Stimulated activated naive CD8-positive, alpha-beta T cell treated with anti-CD3 and anti-CD28 coated beads, Interleukin-15, Interleukin-2, amounts not matched to agents 100 U/mL and 50 U/mL, for 24 hours (primary cell): ENCODE measurements around the gene MRPL49.
"Not testable (repeated sequence)": the region's sequence is repeated elsewhere in the genome, so short reads cannot be mapped to it uniquely, and the experiment has no call there.

Source experiments
- ATAC-seq: fragments of 150-1000 bp; cut with Tn5 transposase; one replicate; pipeline ENCODE4 v1.10.0; 2021
- DNase-seq: peaks from one replicate; pipeline ENCODE4 v3.0.0; 2021

Gene MRPL49

DNA sequence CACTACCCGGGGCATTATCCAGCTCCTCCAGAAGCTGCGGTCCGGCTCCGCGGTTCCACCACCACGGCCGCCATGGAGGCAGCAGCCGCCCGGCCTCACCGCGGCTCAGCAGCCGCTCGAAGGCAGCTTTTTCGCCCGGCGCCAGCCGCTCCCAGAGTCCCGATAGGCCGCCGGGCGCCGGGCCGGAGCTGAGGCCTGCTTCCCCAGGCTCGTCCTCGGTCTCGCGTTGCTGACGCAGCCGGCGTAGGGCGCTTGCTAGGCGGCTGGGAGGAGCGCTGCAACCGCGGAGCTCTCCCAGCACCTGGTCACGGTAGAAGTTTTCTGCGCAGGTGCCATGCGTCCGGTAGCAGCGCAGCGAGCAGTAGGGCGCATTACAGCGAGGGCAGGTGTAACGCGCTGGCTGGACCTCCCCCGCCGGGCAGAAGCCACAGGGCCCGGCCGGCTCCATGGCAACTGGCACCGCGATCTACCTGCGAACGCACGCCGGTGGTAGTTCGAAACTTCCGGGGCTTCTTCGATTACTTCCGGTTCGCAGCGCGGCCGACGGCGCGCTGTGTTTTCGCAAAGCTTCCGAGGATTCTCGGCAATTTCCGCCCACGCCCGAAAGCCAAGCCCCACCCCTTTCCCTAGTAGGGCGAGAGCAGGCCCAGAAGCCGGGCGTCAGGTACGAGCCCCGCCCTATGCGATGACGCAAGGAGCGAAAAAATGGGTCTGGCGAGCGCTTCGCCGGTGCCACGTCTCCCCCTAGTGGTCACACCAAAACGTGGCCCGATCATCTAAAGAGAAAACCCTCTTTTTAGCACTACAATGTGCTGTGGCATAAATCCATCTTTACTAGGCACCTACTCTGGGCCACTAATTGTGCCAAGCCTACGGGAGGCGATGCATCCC, 4.7 kb upstream of the MRPL49 start, which contains the start of gene ZNHIT2:
TSS of gene ZNHIT2 (minus strand) at position 496 of the 891 bp plus-strand sequence. CDS start at position 448, 48 bp downstream.
- peak; percentile 100 for DNase-seq

DNA sequence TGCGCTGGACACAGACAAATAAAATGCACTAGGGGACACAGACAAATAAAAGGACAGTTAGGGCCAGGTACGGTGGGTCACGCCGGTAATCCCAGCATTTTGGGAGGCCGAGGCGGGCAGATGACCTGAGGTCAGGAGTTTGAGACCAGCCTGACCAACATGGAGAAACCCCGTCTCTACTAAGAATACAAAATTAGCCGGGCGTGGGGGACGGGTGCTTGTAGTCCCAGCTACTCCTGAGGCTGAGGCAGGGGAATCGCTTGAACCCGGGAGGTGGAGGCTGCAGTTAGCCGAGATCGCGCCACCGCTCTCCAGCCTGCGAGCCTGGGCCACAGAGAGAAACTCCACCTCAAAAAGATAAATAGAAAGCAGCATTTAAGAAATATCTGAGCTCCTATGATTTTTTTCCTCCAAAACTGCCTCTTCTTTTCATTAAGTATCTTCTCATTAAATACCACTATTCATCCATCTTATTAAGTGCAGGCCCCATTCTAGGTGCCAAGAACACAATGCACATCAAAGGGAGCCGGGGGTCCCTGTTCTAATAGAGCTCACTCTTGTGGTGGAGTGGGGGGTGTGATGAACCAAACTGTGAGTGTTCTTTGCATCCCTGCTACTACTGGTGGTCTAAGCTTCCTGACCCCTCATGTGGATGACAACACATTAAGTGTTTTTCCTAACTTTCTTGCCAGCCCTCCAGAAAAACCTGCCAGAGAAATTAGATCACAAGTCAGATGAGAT, 3.9 kb upstream of the MRPL49 start:
- ATAC-seq, result no peak
- DNase-seq, result no peak

More for the DNA sequence above, 4.7 kb upstream of the MRPL49 start, which contains the start of gene ZNHIT2:
- ATAC-seq, result peak; percentile 65

DNA sequence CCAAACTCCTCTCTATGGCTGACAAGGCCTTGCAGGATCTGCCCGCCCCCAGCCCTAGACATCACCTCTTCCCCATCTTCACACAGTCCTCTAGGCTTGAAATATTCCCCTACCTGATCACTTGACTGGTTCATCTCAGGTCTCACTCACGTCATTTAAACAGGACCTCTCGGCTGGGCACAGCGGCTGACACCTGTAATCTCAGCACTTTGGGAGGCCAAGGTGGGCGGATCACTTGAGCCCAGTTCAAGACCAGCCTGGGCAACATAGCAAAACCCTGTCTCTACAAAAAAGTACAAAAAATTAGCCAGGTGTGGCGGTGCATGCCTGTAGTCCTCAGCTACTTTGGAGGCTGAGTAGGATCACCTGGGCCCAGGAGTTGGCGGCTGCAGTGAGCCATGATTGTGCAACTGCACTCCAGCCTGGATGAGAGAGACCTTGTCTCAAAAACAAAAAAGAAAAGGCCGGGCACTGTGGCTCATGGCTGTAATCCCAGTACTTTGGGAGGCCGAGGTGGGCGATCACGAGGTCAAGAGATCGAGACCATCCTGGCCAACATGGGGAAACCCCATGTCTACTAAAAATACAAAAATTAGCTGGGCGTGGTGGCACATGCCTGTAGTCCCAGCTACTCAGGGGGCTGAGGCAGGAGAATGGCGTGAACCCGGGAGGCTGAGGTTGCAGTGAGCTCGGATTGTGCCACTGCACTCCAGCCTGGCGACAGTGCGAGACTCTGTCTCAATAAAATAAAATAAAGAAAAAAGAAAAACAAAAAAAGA, 3.0 kb upstream of the MRPL49 start:
- ATAC-seq, DNase-seq: not testable (repeated sequence)

DNA sequence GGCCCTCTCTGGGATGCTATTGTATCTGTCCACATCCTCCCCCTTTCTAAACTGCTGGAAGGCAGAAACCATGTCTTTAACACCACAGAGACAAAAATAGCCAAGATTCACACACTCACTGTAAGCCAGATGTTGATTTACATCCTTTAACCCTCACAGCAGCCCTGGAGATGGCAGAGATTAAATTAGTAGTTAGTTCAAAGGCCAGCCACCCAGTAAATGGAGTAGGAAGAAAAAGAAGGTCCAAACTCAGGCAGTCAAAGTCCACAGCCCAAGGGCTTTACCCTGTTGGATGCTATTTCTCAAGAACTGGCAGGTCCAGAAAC, 2.5 kb upstream of the MRPL49 start:
- ATAC-seq (no peak), DNase-seq (no peak)

DNA sequence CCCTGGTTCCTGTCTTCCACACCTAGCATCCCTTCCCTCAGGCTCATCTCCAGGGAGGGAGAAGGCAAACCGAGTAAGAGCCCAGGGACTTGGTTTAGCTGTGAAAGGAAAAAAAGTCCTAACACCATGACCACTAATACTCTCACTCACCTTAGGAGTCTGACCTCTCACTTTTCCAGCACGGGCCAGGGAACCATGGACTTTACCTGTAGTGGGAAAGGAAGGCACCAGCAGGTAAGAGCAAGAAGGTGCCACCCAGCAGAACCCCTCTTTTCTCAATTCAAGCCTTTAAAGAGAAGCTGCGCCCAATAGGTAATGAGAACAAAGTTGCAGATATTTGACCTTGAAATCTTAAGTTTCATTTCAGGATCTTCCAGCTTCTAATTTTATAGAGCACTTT, 1.3 kb upstream of the MRPL49 start:
- DNase-seq, result no peak
- no peak for ATAC-seq

DNA sequence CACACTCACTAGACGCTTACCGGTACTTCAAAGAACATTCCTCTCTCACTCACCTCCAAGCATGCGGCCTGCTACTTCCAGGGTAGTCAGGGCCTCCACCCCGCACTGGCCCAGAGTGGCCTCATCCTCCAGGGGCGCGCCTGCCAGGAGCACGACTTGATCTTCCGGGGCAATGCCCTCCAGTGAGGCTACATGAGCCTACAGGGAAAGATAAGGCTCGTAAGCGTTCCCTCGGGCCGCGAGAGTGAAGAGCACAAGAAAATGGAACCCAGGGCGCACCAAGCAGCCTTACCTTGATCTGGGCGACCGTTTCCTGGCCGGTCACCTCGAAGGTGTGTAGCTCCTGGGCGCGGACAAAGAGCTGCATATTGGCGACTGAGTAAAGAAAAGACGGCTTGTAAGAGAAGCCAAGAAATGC, 665 bp upstream of the MRPL49 start:
- ATAC-seq (no peak), DNase-seq (peak; percentile 41)

DNA sequence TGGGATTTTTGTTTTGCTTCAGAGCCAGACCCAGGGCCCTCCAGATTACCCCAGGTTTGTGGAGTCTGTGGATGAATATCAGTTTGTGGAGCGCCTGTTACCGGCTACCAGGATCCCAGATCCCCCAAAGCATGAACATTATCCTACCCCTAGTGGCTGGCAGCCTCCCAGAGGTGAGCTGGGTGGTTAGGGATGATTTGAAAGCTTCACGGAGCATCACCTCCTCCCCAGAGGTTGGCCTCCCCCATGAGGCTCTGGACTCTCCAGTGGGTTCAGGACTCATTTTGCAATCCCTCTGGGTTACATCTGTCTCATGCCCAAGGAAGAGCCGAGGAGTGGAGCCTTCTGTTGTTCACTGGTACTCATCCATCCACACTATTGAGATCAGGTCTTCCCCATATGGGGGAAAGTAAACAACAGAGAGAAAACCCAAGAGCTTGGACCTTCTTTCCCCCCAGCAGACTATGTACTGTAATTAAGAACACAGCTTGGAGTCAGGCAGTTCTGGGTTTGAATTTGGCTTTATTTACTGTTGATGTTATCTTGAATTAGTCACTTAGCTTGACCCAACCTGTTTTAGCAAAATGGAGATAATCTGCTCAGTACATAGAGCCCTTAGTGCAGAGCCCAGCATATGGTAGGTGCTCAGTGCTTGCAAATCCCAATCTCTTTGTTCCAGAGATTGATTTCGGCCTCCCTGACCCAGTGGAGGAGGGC, 2.5 kb downstream of the MRPL49 start:
- ATAC-seq, result no peak
- DNase-seq, result no peak

DNA sequence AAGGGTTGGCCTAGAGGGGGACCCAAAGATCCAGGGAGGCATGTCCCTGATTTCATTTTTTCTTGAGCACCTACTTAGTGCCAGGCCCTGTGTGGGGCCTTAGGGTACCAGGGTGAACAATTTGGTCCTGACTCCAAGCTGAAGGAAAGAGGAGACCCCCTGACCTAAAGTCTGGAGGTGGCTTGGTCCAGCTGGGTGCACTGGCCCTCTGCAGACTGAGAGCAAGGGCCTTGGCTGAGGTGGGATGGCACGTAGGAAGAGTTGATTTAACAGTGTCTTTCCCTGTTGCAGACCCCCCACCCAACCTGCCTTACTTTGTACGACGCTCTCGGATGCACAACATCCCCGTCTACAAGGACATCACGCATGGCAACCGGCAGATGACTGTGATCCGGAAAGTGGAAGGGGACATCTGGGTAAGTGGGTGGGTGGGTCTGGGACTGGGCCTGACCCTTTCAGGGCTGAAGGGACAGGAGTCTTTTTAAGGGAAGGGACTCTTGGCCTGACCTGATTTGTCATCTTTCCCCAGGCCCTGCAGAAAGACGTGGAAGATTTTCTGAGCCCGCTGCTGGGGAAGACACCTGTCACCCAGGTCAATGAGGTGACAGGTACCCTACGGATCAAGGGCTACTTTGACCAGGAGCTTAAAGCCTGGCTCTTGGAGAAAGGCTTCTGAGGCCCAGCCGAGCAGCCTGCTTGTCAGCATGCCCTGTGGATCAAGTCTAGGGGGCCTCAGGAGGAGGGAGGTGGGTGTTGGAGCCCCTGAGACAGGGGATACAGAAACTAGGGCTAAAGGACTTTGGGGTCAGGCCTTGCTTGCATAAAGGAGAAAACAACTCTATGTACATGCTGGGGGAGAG, 3.3 kb downstream of the MRPL49 start:
- DNase-seq (no peak), ATAC-seq (no peak)

DNA sequence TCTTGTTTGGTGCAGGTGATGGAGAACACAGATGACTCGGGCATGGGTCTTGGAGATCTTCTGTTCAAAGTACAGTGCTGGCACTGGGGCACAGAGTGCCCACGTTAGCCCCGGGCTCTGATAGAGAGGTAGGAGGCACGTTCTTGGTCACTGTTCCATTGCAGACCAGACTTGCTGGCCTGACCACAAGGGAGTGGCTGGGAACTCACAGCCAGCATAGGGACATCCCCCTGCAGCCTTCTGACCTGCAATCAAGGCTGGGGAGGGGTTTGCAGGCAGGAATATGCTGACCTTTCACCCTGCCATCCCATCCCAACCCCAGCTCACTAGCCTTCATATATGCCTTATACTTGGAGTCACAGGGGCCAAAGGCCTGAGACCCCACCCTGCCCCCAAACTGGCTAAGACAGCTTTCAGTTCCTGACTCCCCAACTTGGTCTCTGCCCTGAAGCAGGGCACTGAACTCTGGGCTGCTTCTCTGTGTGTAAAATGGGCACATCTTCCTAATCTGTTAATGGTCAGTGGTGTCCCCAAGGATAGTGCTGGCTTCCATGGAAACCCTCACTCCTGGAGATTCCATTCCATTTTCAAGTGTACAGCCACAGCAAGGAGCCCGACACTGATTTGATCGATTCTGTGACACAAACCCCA, 4.6 kb downstream of the MRPL49 start:
- no peak for ATAC-seq
- DNase-seq, result no peak

DNA sequence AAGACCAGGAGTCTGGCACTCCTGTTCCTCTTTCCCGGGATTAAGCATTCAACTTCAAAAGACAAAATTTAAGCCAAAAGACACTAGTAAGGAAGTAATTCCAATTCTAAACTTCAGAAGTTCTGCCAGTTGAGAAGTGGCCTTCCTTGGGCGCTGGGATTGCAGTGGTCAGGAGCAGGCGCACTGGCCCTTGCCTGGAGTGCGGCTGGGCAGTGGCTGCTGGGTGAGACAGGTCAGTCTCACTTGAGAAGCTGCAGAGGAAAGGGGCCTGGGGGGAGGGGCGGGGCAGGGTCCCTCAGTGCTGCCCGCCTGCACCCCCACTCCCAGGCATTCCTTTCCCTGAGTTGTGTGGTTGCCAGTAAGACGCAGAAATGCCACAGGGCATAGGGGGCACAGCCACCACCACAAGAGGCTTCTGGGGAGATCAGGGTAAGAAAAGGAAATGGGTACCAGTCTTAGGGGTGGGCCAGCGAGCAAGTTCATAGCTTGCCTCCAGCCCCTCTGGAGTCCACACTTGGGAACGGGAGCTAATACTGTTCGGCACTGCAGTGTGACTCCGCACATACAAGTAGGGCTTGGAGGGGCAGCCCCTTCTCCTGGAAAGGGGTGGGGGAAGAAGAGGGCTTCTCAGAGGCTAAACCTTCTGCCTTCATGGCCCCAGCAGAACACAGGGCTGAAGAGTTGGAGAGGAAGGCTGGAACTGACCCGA, 5.5 kb downstream of the MRPL49 start:
- ATAC-seq (no peak), DNase-seq (no peak)

DNA sequence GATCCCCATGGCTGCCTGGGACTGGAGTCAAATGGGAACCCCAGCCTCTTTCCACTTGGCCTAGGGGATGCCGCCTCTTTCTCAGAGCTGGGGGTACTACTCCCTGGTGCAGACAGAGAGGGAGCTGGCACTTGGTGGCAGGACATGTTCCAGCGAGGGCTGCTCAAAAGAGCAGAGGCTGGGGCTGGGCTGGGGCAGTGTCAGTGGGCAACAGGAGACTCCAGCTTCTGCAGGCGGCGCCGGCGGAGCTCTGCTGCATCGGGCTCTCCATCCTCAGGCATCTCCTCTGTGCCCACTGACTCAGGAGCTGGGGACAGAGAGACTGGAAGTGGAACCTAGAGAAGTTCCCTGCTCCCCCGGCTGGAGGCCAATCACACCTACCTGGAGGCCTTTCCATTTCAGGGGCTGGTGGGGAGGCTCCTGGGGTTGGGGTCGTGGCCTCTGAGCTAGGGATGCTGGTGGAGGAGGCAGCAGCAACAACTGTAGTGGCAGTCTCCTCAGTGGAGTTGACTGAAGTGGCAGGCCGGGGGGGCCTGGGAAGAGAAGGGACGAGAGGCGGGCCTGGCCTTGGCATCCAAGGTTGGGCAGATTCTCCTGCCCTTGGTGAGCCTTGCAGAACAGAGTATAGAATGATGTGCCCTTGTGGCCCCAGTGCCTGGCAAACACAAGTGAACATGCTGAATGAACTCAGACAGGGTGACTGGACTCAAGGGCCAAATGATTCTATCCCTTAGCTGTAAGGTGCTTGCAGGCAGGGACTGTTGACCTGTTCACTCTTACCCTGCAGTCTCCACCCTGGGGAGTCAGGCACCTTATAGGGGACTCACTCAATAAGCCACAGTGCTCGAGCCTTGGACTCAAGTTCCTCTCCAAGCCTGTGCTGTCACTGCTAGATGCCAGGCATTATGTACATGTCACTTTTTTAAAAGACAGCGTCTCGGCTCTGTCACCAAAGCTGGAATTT, 6.3 kb downstream of the MRPL49 start:
- ATAC-seq, result no peak
- no peak for DNase-seq

DNA sequence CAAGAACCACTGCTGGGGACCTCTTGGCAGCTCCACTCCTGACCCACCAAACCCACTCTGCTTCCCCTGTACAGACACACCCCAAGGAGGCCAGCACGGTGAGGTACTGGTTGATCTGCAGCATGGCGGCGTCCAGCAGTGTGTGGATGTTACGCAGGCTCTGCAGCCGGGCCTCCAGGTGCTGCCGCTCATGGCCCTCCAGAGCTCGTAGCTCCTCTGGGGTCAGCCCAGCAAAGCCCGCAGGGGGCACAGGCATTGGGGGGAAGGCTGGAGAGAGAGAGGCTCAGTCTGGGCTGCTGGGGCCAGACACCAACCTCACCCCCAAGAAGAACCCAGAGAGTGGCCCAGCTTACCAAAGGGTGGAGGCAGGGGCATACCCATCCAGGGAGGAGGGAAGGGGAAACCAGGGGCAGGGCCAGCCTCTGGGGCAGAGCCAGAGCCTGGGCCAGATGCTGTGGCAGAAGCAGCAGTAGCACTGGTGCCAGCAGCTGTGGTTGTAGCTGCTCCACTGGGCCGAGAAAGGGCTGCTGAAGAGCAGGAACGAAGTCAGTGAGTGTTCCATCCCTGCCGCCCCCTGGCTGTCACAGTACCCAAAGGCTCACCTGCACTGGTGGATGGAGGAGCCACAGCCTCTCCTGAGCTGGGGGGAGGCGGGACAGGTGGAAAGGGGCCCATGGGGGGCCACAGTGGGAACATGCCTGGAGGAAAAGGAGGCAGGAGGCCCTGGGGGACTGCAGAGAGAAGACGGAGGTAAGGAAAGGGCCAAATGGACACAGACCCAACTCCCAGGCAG, 7.7 kb downstream of the MRPL49 start:
- no peak for ATAC-seq
- no peak for DNase-seq

DNA sequence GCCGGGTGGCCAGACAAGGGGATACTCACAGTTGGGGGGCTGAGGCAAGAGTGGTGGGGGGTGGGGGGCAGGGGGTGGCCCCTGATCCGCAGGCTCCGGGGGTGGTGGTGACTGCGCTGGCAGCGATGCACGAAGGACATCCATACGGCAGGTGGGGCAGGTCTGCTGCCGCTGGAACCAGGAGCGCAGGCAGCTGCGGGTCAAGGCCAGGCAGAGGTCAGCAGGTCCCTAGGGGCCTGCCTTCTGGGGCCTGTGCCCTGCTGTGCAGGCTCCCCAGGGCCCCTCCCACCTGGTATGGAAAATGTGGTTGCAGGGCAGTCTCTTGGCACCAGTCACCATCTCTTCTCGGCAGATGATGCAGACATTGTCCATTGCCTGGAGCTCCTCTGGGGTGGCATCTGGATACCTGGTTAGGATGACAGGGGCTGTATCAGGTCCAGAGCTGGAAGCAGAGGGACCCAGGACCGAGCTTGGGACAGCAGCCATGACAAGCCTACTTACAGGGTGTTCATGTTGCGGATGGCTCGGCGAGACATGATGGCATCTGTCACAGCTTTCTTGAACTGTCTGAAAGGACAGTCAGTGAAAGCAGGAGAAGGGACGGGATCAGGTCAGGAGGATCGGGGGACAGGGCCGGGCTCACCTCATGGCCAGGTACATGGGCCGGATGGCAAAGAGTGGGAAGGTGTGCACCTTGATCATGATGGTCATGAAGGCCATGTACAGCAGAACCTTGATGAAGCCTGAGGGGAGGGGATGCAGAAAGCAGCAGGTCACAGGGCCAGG, 8.7 kb downstream of the MRPL49 start:
- ATAC-seq, result no peak
- no peak for DNase-seq

DNA sequence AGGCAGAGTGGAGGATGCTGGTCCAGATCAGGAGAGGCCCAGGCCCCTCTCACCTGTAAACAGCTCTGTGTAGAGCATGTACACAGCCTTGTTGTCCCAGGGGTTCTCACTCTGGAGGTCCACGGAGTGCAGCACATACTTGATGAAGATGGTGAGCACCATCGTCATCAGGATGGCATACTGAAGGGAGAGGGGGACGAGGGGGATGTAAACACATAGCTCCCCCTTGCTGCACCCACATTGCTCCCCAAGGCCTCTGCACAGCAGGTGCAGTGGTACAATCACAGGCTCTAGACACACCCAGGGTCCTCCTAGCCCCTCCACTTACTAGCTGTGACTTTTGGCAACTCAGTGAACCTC, 9.3 kb downstream of the MRPL49 start:
- ATAC-seq, result no peak
- DNase-seq, result no peak

DNA sequence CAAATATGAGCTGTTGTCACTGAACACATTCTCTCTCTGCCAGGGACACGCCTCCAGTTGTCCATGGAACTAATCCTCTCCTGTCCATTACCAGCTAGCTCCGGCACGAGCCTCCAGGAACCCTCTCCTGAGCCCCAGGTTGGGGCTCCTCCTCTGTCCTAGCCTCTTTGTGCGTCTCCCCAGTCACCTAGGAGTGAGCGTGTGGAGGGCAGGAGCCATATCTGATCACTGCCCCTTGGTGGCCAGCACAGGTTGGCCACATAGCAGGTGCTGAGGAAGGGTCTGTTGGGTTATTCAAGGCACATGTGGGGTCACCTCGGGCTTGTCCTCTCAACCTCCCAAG, 9.7 kb downstream of the MRPL49 start:
- no peak for ATAC-seq
- no peak for DNase-seq

DNA sequence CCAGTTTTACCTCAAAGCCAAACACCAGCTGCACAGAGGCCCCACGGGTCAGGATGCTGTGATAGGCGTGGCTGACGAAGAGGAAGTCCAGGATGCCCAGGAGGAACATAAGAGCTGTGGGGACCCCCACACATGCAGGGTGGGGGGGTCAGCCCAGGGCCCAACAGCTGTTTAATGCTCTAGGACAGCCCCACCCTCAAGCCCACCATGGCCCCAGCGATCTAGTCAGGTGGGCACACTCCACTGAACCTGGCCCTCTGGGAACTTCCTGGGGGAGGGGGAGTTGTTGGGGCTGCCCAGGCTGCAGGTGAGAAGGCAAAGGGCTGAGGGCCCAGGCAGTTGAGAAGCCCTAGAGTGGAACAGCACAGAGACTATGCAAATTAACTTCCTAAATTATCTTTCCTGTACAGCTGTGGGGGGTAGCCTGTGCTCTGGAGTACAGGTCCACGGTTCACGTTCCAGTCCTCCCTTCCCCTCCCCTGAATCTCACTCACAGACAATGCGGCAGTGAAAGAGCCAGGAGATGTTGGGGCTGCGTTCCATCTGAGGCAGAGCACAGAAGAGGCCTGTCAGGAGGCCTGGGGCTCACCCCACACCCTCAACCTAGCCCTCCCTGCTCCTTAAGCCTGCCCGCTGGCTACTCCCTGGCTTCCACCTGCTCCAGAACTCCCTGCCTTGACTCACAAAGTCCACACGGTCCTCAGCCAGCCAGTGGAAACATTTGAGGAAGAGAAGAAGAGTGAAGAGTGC, 10.3 kb downstream of the MRPL49 start:
- DNase-seq (peak; percentile 20), ATAC-seq (no peak)
